SH-SY5Y (cell line): Measurements from ENCODE around the gene RPRD1B.
A peak's percentile ranks its signal among the peaks of the same experiment; 100 is the strongest.

ENCODE experiments used
- GATA2 ChIP-seq: IDR thresholded peaks from 2 replicates; pipeline ENCODE4 v1.6.1; 2011; ENCODE audit warnings: mild to moderate bottlenecking, low read depth, low read length
- GATA3 ChIP-seq: IDR thresholded peaks from 2 replicates; pipeline ENCODE4 v1.6.1; 2011; ENCODE audit warnings: low read depth, mild to moderate bottlenecking, low read length, moderate library complexity

RPRD1B gene

DNA sequence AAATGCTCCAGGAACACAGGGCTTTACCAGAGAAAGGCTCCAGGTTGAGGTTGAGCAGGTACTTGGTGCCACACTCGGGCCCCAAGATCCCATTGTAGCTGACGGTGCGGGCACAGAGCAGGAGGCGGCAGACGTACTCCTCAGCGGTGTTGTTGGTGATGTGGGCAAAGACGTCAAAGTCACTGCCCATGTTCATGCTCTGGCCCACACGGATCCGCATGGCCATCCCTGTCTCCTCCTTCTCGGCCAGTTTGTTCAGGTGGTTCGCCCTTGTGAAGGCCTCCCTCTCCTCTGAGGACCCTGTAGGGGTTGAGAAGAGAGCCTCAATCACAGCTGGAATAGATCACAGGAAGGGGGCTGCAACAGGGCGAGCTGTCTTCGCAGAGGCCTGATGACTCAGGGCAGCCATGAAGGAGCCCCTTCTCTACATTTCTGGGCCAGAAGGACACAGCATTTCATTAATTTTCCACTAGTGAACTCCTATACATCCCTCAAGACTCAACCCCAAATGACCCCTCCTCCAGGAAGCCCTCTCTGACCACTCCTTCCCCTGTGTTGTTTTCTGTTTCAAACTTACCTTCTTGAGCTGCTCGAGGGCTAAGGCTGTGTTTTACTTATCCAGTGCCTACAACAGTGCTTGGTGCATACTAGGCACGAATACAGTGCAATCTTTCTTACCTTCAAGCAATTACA is 104.7 kb downstream of the RPRD1B start:
- no peak for TF ChIP-seq GATA3
- no peak for TF ChIP-seq GATA2

DNA sequence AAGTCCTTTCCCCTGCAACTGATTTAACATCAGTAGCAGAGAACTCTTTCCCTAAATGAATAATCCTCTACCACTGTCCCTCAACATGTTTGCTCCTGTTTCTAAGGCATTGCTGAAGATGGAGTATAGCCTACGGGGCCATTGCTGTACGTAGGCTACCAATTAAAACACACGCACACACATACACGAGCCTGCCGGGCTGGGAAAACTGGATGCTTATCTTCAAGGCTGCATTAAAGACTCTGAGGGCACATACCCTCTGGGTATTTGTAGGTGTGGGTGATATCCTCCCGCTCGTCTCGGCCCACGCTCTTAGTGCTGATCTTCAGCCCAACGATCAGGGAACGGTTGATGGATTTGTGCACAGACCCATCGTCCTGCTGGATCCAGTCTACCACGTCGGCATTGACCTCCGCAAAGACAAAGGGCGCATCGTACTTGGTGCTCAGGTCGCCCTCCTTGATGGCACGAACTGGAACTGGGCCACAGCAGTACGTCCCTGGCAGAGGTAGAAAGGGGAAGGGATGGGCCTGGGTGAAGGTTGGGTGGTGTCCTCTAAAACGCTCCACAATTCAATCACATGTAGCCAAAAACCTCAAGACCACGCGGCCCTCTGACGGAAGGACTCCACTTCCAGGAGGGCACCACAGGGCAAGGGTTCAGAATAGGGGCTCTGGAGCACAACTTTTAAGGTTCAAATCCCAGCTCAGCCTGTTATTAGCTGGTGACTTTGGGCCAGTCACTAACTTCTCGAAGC is 105.8 kb downstream of the RPRD1B start:
- no peak for TF ChIP-seq GATA2
- TF ChIP-seq GATA3 = no peak

DNA sequence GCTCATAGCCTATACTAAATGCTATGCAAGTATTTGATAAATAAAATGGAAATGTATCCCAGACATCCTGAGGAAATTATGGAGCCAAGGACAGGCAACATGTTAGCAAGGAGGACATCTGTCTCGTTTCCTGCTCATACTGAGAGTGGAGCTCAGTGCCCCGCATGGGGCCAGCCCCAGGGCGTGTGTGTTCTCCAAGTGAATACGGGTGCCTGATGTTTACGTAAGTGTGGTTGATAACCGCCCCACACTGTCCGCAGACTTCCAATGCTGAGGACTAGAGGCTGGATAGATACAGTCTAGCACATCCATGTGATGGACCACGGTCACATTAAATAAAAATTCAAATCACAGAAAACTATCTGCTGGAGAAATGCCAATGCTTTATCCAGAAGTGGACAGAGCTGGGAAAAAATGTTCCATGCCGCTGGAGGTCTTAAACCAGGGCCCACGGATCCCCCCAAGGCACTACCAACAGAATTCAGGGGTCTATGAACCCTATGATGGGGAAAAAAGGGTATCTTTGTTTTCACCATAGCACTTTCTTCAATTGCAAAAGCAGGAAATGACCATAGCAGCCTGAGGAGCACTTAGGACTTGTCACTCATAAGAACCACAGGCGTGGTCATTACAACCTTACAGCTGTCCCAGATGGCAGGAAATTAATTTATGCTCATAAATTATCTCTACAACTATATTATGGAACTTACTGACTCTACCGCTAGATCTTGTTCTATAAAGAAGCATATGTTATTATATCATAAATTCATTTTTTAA is 106.6 kb downstream of the RPRD1B start:
- TF ChIP-seq GATA3 (no peak), GATA2 (peak; percentile 42)

DNA sequence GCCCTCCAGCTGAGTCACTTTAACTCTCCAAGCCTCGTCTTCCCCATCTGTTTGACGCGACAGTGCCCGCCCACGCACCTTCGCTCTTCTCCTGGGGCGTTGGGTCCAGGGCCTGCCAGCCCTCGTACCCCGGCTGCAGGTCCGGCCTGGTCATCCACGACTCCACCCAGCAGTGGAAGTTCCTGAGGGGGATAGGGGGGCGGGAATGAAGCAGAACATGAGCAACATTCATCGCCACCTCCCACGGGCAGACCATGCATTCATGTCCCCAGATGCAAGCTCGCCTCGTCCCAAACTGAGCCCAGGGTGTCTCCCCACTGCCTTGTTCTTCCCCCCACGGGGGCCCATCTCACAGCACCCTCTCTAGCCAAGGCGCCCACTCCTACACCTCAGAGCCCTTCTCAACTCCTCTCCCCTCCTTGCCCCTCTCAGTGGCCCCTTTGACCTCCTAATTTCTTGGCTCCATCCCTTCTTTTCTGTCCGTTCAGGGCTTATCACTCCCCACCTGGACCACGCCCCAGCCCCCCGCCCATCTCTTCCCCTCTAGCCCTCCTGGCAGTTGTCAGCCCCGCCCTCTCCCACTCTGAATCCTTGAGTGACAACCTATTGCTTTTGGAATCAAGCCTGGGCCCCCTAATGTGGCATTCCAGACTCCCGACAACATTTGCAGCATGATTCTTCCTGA is 107.8 kb downstream of the RPRD1B start:
- no peak for TF ChIP-seq GATA3
- TF ChIP-seq GATA2 = no peak
